Measurements from ENCODE around the gene SMOC1. TPM values are rescaled to one million over a fixed set of nuclear protein-coding genes. Genes with fewer than 3 reads are reported as not detected.

SMOC1 gene
- total RNA-seq, 2 donors from 2014 or later: not detected

- H3K27ac Mint-ChIP-seq: no peak overlapping the region
- H3K27me3 Mint-ChIP-seq (ENCODE audit: insufficient read depth): peaks cover 6% of the 10 kb centered on the region
- H3K9me3 ChIP-seq (ENCODE audit: control insufficient read depth, low read length): no peaks in the 10 kb centered on the region
- H3K4me3 ChIP-seq (ENCODE audit: low read length): no peak overlapping the region
- no peaks in the 10 kb centered on the region for H3K36me3 ChIP-seq (ENCODE audit: control insufficient read depth, insufficient read depth, low read length)
- 80 to 83% methylated on average over 7 to 8 of the region's 8 CpGs for WGBS, 2 experiments (ENCODE audit: insufficient coverage in 1 of 2, insufficient read length in 1 of 2)
- no peaks in the 10 kb centered on the region for H3K36me3 Mint-ChIP-seq (ENCODE audit: low read depth)
- H3K27ac ChIP-seq (ENCODE audit: low read depth, low read length): no peak overlapping the region
- peaks cover 23% of the 10 kb centered on the region for H3K27me3 ChIP-seq (ENCODE audit: control insufficient read depth, insufficient read depth, low read length, poor library complexity, severe bottlenecking)
- no peaks in the 10 kb centered on the region for H3K9me3 Mint-ChIP-seq
- no peak for TF ChIP-seq CTCF (conservative IDR thresholded peaks at IDR 0.05)
- no peak overlapping the region for H3K4me3 Mint-ChIP-seq
- no peaks in the 10 kb centered on the region for H3K4me1 ChIP-seq (ENCODE audit: control insufficient read depth, insufficient read depth, low read length)
- H3K4me1 Mint-ChIP-seq: no peaks in the 10 kb centered on the region
- no peak for DNase-seq
- no peak overlapping the region for H3K9ac ChIP-seq (ENCODE audit: extremely low read depth, low read length, poor library complexity, severe bottlenecking)
Measured at GRCh38 chr14:70020352-70021170, 141.3 kb downstream of the SMOC1 start.

- Mint-ChIP-seq H3K4me1 (no peaks in the 10 kb centered on the region), H3K4me3 (no peak overlapping the region), H3K27me3 (ENCODE audit: insufficient read depth) (peaks cover 5% of the 10 kb centered on the region), H3K27ac (no peak overlapping the region), H3K9me3 (no peaks in the 10 kb centered on the region), H3K36me3 (ENCODE audit: low read depth) (no peaks in the 10 kb centered on the region)
- Histone ChIP-seq H3K4me1 (ENCODE audit: control insufficient read depth, insufficient read depth, low read length) (no peaks in the 10 kb centered on the region), H3K36me3 (ENCODE audit: control insufficient read depth, insufficient read depth, low read length) (no peaks in the 10 kb centered on the region), H3K9ac (ENCODE audit: extremely low read depth, low read length, poor library complexity, severe bottlenecking) (no peak overlapping the region), H3K27ac (ENCODE audit: low read depth, low read length) (no peak overlapping the region), H3K9me3 (ENCODE audit: control insufficient read depth, low read length) (no peaks in the 10 kb centered on the region), H3K4me3 (ENCODE audit: low read length) (no peak overlapping the region), H3K27me3 (ENCODE audit: control insufficient read depth, insufficient read depth, low read length, poor library complexity, severe bottlenecking) (peaks cover 30% of the 10 kb centered on the region)
- TF ChIP-seq CTCF (conservative IDR thresholded peaks at IDR 0.05): no peak
- no peak for DNase-seq
- 92 to 98% methylated on average over 5 to 8 of the region's 8 CpGs for WGBS, 2 experiments (ENCODE audit: insufficient coverage in 1 of 2, insufficient read length in 1 of 2)
Measured at GRCh38 chr14:70021548-70022220, 142.5 kb downstream of the SMOC1 start.

GRCh38 chr14:70022771-70023445 is 143.7 kb downstream of the SMOC1 start:
- no peak overlapping the region for H3K27ac Mint-ChIP-seq
- no peak overlapping the region for H3K4me3 Mint-ChIP-seq
- Histone ChIP-seq H3K9ac (ENCODE audit: extremely low read depth, low read length, poor library complexity, severe bottlenecking) (no peak overlapping the region), H3K4me3 (ENCODE audit: low read length) (no peak overlapping the region), H3K4me1 (ENCODE audit: control insufficient read depth, insufficient read depth, low read length) (no peaks in the 10 kb centered on the region), H3K9me3 (ENCODE audit: control insufficient read depth, low read length) (no peaks in the 10 kb centered on the region), H3K36me3 (ENCODE audit: control insufficient read depth, insufficient read depth, low read length) (no peaks in the 10 kb centered on the region), H3K27me3 (ENCODE audit: control insufficient read depth, insufficient read depth, low read length, poor library complexity, severe bottlenecking) (peaks cover 31% of the 10 kb centered on the region), H3K27ac (ENCODE audit: low read depth, low read length) (no peak overlapping the region)
- H3K4me1 Mint-ChIP-seq: no peaks in the 10 kb centered on the region
- peaks cover 4% of the 10 kb centered on the region for H3K27me3 Mint-ChIP-seq (ENCODE audit: insufficient read depth)
- DNase-seq: no peak
- H3K36me3 Mint-ChIP-seq (ENCODE audit: low read depth): no peaks in the 10 kb centered on the region
- no peak for TF ChIP-seq CTCF (conservative IDR thresholded peaks at IDR 0.05)
- no peaks in the 10 kb centered on the region for H3K9me3 Mint-ChIP-seq
- WGBS, 2 experiments (ENCODE audit: insufficient coverage in 1 of 2, insufficient read length in 1 of 2): 95% methylated on average over 11 to 15 of the region's 15 CpGs

Measured in endodermal cell (in vitro differentiated cells).